Endothelial cell of umbilical vein (primary cell): Measurements from ENCODE around the gene KIF21B.

Experiments
- CTCF ChIP-seq, 2 donors: IDR thresholded peaks; 1 replicate in 1 of 2; 2 replicates in 1 of 2; pipeline ENCODE4 v1.5.1; 2011; ENCODE audit warnings: low read length in 2 of 2, mild to moderate bottlenecking in 2 of 2, moderate library complexity in 2 of 2, control low read depth in 1 of 2, inconsistent platforms in 1 of 2, low read depth in 1 of 2; ENCODE audit not compliant: insufficient read depth in 1 of 2; ENCODE audit errors: extremely low read depth in 1 of 2
- EZH2 ChIP-seq: IDR thresholded peaks from 2 replicates; pipeline ENCODE4 v1.6.1; 2012; ENCODE audit warnings: borderline replicate concordance, low read depth, mild to moderate bottlenecking, moderate library complexity, low read length, inconsistent platforms; ENCODE audit not compliant: severe bottlenecking
- FOS ChIP-seq: IDR thresholded peaks from 2 replicates; pipeline ENCODE4 v1.6.1; 2011; ENCODE audit warnings: mild to moderate bottlenecking, low read length, moderate library complexity, borderline replicate concordance; ENCODE audit not compliant: insufficient read depth
- GATA2 ChIP-seq: IDR thresholded peaks from 2 replicates; pipeline ENCODE4 v1.7.0; 2011; ENCODE audit warnings: low read depth, mild to moderate bottlenecking, moderate library complexity, mixed read lengths, low read length; ENCODE audit not compliant: insufficient read length, insufficient read depth
- MAX ChIP-seq: IDR thresholded peaks from 2 replicates; pipeline ENCODE4 v1.6.1; 2011; ENCODE audit not compliant: insufficient read depth, insufficient read length
- POLR2A ChIP-seq: IDR thresholded peaks from 2 replicates; pipeline ENCODE4 v1.6.1; 2012; ENCODE audit warnings: low read depth, mild to moderate bottlenecking, control low read depth, low read length
- POLR2AphosphoS5 ChIP-seq: IDR thresholded peaks from 2 replicates; pipeline ENCODE4 v1.6.1; 2012; ENCODE audit warnings: low read depth, mild to moderate bottlenecking, control low read depth, low read length, moderate library complexity; ENCODE audit not compliant: insufficient read depth

GRCh38 chr1:201066986-201067385 lies 43.5 kb upstream of the KIF21B start:
- TF ChIP-seq CTCF (IDR thresholded peaks at IDR 0.05; ENCODE audit: extremely low read depth in 1 of 2, insufficient read depth in 1 of 2, low read depth in 1 of 2, low read length in 2 of 2) (no peak), GATA2 (no peak), POLR2AphosphoS5 (no peak), FOS (no peak), EZH2 (no peak), MAX (no peak), POLR2A (no peak)
